GM19372 (cell line): Measurements from ENCODE around the gene EMX1.
A peak's percentile ranks its signal among the peaks of the same experiment; 100 is the strongest.

Experiments
- ATAC-seq: cut with Tn5 transposase; IDR thresholded peaks from one replicate; pipeline ENCODE4 v1.9.1; 2021; ENCODE audit warnings: mild to moderate bottlenecking, low read depth, moderate library complexity; ENCODE audit not compliant: unreplicated experiment

Gene EMX1

DNA sequence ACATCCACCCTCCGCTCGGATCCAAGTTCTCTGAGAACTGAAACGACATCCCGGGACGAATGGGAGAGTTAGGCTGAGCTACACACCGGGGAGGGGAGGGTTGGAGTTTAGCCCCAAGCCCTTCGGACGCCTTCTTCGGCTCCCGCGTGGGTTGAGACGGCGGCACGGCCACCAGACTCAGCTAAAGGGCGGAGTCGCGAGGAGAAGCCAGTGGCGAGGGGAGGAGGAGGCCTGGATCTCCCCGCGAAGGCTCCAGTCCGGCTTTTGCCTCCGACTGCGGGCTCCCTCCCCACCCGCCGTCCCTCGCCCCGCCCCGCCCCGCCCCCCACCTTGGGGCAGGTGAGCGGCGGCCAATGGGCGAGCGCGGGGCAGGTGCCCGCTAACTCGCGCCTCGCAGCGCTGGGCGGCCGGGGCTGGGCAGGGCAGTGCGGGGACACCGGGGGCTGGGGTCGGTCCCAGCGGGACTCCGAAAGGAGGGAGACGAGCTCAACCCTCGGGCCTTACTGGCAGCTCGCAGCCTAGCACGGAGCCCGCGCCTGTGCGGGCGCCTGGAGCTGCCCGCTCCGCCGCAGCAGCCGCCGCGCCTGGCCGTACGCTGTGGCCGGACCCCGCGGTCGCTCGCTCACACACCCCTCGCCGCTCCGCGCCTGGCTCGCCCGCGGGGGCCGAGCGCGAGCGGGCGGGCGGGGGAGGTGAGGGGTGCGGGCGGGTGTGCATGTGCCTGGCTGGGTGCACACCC is at the start of gene EMX1:
Gene EMX1 (plus strand): TSS at position 382 of the 739 bp plus-strand sequence. CDS start 334 bp downstream, at position 716.
- peak; percentile 30 for ATAC-seq

DNA sequence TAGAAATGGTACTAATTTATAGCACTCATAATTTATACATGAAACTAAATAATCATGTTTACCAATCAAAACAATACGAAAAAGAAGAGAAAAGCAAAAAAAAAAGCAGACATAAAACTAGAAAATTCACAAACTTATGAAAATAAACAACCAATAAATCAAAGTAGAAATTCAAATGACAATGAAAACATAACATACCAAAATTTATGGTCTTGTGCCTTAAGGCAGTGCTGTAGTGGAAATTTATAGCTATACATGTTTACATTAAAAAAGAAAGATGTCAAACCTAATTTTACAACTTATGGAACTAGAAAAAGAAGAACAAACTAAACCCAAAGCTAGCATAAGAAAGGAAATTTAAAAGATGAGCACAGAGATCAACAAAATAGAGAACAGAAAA is 46.3 kb upstream of the EMX1 start:
- no peak for ATAC-seq

DNA sequence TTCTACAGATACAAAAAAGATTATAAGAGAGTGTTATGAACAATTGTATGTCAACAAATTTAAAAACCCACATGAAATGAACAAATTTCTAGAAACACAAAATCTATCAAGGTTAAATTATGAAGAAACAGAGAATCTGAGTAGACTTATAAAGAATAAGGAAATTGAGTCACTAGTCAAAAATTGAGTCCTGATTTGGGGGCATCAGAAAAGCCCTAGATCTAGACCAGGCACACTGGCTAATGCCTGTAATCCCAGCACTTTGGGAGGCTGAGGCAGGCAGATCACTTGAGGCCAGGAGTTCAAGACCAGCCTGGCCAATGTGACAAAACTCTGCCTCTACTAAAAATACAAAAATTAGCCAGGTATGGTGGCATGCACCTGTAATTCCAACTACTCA is 45.4 kb upstream of the EMX1 start:
- ATAC-seq: no peak

- no peak for ATAC-seq
These were observed 33.9 kb upstream of the EMX1 start for GRCh38 chr2:72883356-72883962.

- no peak for ATAC-seq
These were observed 30.8 kb upstream of the EMX1 start for GRCh38 chr2:72886505-72887031.

GRCh38 chr2:72887032-72887739 is 30.1 kb upstream of the EMX1 start, which contains the start of gene SPR:
Gene SPR, plus strand, starts transcription at chr2:72887408. Its CDS starts 25 bp downstream, at chr2:72887433.
- ATAC-seq: peak; percentile 83

GRCh38 chr2:72887740-72888437 is 29.4 kb upstream of the EMX1 start:
- ATAC-seq: peak; percentile 44

DNA sequence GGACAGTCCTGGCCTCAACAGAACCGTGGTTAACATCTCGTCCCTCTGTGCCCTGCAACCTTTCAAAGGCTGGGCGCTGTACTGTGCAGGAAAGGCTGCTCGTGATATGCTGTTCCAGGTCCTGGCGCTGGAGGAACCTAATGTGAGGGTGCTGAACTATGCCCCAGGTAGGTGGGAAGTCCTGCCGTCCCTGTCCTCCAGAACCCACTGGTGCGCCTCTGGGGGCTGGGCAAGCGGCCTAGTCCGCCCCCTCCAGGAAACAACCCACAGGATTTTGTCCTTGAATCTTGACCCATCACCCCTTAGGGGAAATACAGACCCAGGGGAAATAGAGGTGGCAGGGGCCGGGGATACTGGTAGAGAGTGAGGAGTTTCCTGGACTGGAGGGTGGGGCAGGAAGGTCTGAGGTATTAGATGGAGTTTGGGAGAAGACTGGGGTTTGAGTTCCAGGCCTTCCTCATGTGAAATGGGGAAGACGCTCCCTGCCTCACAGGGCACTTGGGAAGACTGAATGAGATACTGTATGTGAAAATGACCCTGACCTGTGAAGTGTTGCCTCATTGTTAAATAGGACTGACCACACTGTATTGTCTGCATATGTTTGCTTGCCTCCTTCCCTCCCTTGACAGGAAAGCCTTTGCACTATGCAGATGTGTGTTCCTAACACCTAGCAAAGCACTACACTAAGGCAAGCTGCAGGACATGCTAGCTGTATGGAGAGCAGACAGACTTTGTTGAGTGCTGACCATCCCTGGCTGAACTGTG is 28.7 kb upstream of the EMX1 start:
- no peak for ATAC-seq

DNA sequence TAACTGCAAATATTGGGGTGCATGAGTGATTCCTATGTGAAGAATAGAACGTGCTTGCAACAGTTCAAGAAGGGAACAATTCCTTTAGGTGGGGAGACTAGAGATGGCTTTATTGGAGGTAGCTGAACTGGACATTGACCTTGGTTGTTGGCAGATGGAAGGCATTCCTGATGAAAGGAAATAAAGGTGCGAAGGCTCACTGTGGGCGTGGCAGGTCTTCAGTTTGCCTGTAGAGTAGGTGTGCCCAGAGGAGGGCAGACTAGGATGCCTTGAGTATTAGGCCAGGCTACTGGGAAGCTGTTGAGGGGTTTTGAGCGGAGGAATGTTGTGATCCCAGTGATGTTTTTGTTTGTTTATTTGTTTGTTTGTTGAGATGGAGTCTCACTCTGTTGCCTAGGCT is 27.3 kb upstream of the EMX1 start:
- no peak for ATAC-seq

GRCh38 chr2:72891091-72891818 is 26.1 kb upstream of the EMX1 start:
- ATAC-seq: no peak

DNA sequence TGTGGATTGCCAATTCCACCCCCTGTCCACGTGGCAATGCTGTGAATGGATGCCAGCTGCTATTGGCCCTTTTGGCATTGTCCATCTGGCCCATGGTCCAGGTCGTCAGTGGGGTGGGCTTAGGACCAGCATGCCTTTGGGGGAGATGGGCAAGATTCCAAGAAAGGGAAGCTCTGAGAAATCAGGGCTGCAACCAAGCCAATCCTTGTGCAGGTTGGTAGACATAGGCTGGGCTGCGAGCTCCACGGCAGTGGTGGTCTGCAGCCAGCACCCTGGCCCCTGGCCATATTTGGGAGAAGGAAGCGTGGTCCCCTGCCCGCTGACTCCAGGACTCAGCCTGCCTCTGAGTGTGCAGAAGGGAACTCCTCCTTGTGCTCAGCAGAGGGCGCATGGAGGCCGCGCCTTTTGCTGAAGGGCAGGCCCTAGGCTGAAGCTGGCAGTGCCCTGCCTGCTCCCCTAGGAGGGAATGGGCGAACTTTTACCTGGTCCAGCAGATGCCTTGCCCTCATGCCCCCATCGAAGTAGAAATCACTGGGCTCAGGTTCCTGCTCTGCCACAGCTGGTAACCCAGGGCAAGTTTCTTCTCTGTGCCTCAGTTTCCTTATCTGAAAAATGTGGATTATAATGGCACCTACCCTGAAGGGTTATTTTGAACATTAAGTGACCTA is 24.7 kb upstream of the EMX1 start:
- ATAC-seq: no peak

- ATAC-seq: peak; percentile 66
These were observed 23.6 kb upstream of the EMX1 start for GRCh38 chr2:72893594-72894319.

- no peak for ATAC-seq
These were observed 22.8 kb upstream of the EMX1 start for GRCh38 chr2:72894514-72894913.

DNA sequence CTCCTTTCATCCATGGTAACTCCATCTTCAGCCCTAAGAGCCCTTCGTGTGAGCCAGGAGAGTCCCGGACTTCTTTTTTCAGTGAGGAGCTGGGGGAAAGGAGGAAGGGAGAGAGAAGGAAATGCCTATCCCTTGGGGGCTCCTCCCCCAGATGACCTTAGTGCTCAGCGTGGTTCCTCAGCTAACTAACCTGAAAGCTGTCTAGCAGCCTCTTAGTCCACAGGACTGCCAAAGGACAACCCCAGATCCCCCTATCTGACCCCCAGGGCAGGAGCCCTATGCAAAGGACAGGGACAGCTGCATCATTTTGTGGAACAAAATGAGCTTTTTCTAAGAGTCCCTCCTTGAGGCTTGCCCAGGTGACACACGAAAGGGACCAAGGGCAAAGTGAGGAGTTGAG is 22.2 kb upstream of the EMX1 start:
- no peak for ATAC-seq

DNA sequence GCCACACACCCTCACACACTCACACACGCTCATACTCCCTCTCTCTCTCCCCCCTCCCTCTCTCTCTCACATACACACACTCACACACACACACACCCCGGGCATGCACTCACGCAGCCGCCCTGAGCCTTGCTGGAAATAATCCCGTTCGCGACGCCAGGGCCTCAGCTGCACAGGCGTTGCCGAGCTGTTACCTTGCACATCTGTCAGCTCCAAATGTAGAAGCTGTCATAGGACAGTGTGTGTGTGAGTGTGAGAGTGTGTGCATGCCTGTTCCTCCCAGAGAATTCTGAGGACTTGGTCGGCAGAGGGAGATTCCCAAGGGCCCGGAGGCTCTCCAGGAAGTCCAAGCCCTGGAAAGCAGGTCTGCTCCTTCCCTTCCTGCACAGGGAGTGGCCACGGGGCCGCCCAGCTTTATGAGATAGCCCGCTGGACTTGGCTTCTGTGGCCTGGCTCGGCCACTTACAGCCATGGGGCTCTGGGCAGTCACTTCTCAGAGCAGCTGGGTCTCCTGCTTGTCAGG is 21.5 kb upstream of the EMX1 start:
- no peak for ATAC-seq

- ATAC-seq: no peak
These were observed 20.9 kb upstream of the EMX1 start for GRCh38 chr2:72896446-72896845.

GRCh38 chr2:72897785-72898584 is 19.3 kb upstream of the EMX1 start:
- no peak for ATAC-seq
